GM23338 (cell line): ENCODE results near the gene OOSP4A. TPM values are rescaled to one million over a fixed set of nuclear protein-coding genes. Genes with fewer than 3 reads are reported as not detected.

Experiments used
- ATAC-seq: fragments of 200-7000 bp; cut with Tn5 transposase; 3 replicates; pipeline ENCODE4 v1.9.1; 2020
- DNase-seq: peaks from one replicate; pipeline ENCODE4 v3.0.0-alpha.2; 2015; ENCODE audit warnings: low spot score
- H2AFZ ChIP-seq: fragments of 200-600 bp; sonication (generic); 2 replicates; pipeline ENCODE4 v1.8.0; 2016; ENCODE audit warnings: antibody characterized with exemption, mild to moderate bottlenecking, moderate library complexity
- H3F3A ChIP-seq: fragments of 200-600 bp; sonication (generic); replicated peaks from 2 replicates; pipeline ENCODE4 v1.8.0; 2017; ENCODE audit warnings: antibody characterized with exemption, mixed run types, low read depth
- H3K27ac ChIP-seq: fragments of 200-600 bp; sonication (generic); 2 replicates; pipeline ENCODE4 v1.6.1; 2016; ENCODE audit warnings: low read depth
- H3K27me3 ChIP-seq: fragments of 200-600 bp; sonication (generic); 2 replicates; pipeline ENCODE4 v1.8.0; 2016; ENCODE audit warnings: mild to moderate bottlenecking, mixed run types, moderate library complexity; ENCODE audit not compliant: insufficient read depth
- H3K36me3 ChIP-seq: fragments of 200-600 bp; sonication (generic); 2 replicates; pipeline ENCODE4 v1.8.0; 2016; ENCODE audit warnings: mild to moderate bottlenecking; ENCODE audit not compliant: insufficient read depth
- H3K4me1 ChIP-seq: fragments of 200-600 bp; sonication (generic); 2 replicates; pipeline ENCODE4 v1.8.0; 2016; ENCODE audit warnings: mild to moderate bottlenecking, moderate library complexity; ENCODE audit not compliant: insufficient read depth
- H3K4me2 ChIP-seq: fragments of 200-600 bp; sonication (generic); 2 replicates; pipeline ENCODE4 v1.7.1; 2017; ENCODE audit warnings: mixed run types
- H3K4me3 ChIP-seq: fragments of 200-600 bp; sonication (generic); 2 replicates; pipeline ENCODE4 v1.6.1; 2016; ENCODE audit warnings: mixed run types
- H3K79me2 ChIP-seq: fragments of 200-600 bp; sonication (generic); replicated peaks from 2 replicates; pipeline ENCODE4 v1.8.0; 2017; ENCODE audit warnings: mild to moderate bottlenecking; ENCODE audit not compliant: insufficient read depth
- H3K9me2 ChIP-seq: fragments of 200-600 bp; sonication (generic); 2 replicates; pipeline ENCODE4 v1.8.0; 2017; ENCODE audit not compliant: insufficient read depth
- H4K20me1 ChIP-seq: fragments of 200-600 bp; sonication (generic); replicated peaks from 2 replicates; pipeline ENCODE4 v1.8.0; 2017; ENCODE audit warnings: mild to moderate bottlenecking; ENCODE audit not compliant: insufficient read depth
- H3K27ac Mint-ChIP-seq: 2 replicates; pipeline ENCODE4 v1.8.0; 2020; ENCODE audit warnings: inconsistent platforms, mild to moderate bottlenecking, moderate library complexity, mixed read lengths
- H3K27me3 Mint-ChIP-seq: 3 replicates; pipeline ENCODE4 v1.8.0; 2022; ENCODE audit warnings: low read depth, mild to moderate bottlenecking, moderate library complexity, mixed read lengths, inconsistent platforms; ENCODE audit not compliant: insufficient read depth, poor library complexity
- H3K36me3 Mint-ChIP-seq: 3 replicates; pipeline ENCODE4 v1.8.0; 2021; ENCODE audit warnings: low read depth, mild to moderate bottlenecking, inconsistent platforms, moderate library complexity, mixed read lengths
- H3K4me1 Mint-ChIP-seq: 3 replicates; pipeline ENCODE4 v1.8.0; 2020; ENCODE audit warnings: mild to moderate bottlenecking, inconsistent platforms, mixed read lengths
- H3K4me3 Mint-ChIP-seq: 3 replicates; pipeline ENCODE4 v1.8.0; 2021; ENCODE audit warnings: moderate library complexity, mild to moderate bottlenecking, inconsistent platforms, mixed read lengths
- H3K9me3 Mint-ChIP-seq: 3 replicates; pipeline ENCODE4 v1.8.0; 2020; ENCODE audit warnings: moderate library complexity, mild to moderate bottlenecking, inconsistent platforms, mixed read lengths
- EZH2 ChIP-seq: fragments of 200-600 bp; sonication (generic); IDR thresholded peaks from one replicate; pipeline ENCODE4 v1.8.0; 2017; ENCODE audit warnings: antibody characterized with exemption, mild to moderate bottlenecking, low read depth; ENCODE audit not compliant: unreplicated experiment
- EZH2phosphoT487 ChIP-seq: fragments of 200-600 bp; sonication (generic); IDR thresholded peaks from one replicate; pipeline ENCODE4 v1.8.1; 2018; ENCODE audit warnings: antibody characterized with exemption; ENCODE audit not compliant: unreplicated experiment
- ZNF114 ChIP-seq: fragments of 250-450 bp; sonication (Bioruptor Pico); IDR thresholded peaks from 2 replicates; pipeline ENCODE4 v1.5.0; 2020; ENCODE audit warnings: mild to moderate bottlenecking, moderate library complexity
- polyA plus RNA-seq: library from polyadenylated mRNA; unstranded; fragments of >200 nt; fragmentation: Nextera tagmentation; extraction: Ambion mirVana; gene quantifications from 2 replicates; pipeline ENCODE4 v1.2.1, GENCODE V29; 2016
- total RNA-seq: library from RNA; depleted of rRNA; stranded (reverse); fragments of >200 nt; shearing (Covaris generic); gene quantifications from 2 replicates; pipeline ENCODE4 v1.2.3, GENCODE V29; 2014
- TF ChIP-seq, protein P1 (sequence below): fragments of 250-450 bp; sonication (Bioruptor Pico); IDR thresholded peaks from 2 replicates; pipeline ENCODE4 v1.5.0; 2020; ENCODE audit warnings: mild to moderate bottlenecking, moderate library complexity
- TF ChIP-seq, protein P2 (sequence below): IDR thresholded peaks from 2 replicates; pipeline ENCODE4 v1.6.1; 2016; ENCODE audit warnings: antibody characterized with exemption
- TF ChIP-seq, protein P3 (sequence below), 2 experiments: fragments of 200-600 bp in 1 of 2; sonication (generic) in 1 of 2; conservative IDR thresholded peaks; 2 replicates each; pipeline versions ENCODE4 v1.5.1 to v1.6.1; 2016 to 2017; ENCODE audit warnings: antibody characterized with exemption in 2 of 2, low read depth in 2 of 2, mild to moderate bottlenecking in 2 of 2, moderate library complexity in 1 of 2

OOSP4A gene
- total and polyA plus RNA-seq, 2 experiments from 2014 or later: not detected

DNA sequence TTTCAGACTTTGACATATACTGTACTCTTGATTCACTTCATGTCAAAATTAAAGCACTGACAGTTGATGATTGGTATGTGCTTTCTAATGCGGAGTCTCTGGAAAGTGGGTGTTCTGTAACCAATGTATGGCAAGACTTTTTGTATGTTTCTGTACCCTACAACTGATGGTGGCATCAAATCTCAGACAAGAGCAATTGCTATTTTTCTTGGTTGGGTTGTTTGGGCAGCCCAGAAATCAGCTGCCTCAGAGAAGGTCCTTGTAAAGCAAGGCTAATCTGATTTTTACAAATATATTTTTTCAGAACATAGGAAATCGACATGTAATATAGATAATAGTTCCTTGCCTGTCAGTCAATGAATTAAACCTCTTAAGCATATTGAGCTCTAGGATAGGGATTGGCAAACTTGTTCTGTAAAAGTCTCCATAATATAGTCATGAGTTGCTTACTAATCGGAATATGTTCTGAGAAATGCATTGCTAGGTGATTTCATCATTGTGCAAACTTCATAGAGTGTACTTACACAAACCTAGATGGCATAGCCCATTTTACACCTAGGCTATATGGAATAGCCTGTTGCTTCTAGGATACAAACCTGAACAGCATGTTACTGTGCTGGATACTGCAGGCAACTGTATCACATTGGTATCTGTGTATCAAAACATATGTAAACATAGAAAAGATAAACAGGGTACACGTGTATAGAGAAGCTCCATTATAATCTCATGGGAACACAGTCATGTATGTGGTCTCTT, 10.2 kb upstream of the OOSP4A start:
- no peak for TF ChIP-seq EZH2phosphoT487
- TF ChIP-seq, protein P1, sequence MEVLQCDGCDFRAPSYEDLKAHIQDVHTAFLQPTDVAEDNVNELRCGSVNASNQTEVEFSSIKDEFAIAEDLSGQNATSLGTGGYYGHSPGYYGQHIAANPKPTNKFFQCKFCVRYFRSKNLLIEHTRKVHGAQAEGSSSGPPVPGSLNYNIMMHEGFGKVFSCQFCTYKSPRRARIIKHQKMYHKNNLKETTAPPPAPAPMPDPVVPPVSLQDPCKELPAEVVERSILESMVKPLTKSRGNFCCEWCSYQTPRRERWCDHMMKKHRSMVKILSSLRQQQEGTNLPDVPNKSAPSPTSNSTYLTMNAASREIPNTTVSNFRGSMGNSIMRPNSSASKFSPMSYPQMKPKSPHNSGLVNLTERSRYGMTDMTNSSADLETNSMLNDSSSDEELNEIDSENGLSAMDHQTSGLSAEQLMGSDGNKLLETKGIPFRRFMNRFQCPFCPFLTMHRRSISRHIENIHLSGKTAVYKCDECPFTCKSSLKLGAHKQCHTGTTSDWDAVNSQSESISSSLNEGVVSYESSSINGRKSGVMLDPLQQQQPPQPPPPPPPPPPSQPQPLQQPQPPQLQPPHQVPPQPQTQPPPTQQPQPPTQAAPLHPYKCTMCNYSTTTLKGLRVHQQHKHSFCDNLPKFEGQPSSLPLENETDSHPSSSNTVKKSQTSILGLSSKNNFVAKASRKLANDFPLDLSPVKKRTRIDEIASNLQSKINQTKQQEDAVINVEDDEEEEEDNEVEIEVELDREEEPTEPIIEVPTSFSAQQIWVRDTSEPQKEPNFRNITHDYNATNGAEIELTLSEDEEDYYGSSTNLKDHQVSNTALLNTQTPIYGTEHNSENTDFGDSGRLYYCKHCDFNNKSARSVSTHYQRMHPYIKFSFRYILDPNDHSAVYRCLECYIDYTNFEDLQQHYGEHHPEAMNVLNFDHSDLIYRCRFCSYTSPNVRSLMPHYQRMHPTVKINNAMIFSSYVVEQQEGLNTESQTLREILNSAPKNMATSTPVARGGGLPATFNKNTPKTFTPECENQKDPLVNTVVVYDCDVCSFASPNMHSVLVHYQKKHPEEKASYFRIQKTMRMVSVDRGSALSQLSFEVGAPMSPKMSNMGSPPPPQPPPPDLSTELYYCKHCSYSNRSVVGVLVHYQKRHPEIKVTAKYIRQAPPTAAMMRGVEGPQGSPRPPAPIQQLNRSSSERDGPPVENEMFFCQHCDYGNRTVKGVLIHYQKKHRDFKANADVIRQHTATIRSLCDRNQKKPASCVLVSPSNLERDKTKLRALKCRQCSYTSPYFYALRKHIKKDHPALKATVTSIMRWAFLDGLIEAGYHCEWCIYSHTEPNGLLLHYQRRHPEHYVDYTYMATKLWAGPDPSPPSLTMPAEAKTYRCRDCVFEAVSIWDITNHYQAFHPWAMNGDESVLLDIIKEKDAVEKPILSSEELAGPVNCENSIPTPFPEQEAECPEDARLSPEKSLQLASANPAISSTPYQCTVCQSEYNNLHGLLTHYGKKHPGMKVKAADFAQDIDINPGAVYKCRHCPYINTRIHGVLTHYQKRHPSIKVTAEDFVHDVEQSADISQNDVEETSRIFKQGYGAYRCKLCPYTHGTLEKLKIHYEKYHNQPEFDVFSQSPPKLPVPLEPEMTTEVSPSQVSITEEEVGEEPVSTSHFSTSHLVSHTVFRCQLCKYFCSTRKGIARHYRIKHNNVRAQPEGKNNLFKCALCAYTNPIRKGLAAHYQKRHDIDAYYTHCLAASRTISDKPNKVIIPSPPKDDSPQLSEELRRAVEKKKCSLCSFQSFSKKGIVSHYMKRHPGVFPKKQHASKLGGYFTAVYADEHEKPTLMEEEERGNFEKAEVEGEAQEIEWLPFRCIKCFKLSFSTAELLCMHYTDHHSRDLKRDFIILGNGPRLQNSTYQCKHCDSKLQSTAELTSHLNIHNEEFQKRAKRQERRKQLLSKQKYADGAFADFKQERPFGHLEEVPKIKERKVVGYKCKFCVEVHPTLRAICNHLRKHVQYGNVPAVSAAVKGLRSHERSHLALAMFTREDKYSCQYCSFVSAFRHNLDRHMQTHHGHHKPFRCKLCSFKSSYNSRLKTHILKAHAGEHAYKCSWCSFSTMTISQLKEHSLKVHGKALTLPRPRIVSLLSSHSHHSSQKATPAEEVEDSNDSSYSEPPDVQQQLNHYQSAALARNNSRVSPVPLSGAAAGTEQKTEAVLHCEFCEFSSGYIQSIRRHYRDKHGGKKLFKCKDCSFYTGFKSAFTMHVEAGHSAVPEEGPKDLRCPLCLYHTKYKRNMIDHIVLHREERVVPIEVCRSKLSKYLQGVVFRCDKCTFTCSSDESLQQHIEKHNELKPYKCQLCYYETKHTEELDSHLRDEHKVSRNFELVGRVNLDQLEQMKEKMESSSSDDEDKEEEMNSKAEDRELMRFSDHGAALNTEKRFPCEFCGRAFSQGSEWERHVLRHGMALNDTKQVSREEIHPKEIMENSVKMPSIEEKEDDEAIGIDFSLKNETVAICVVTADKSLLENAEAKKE (CRISPR knock-in tag): no peak
- H3K27ac ChIP-seq: no peak overlapping the region
- H2AFZ ChIP-seq: no peak overlapping the region
- no peak overlapping the region for H3K4me2 ChIP-seq
- H3K4me3 ChIP-seq: no peak overlapping the region
- H3K36me3 ChIP-seq: no peaks in the 10 kb centered on the region
- Mint-ChIP-seq H3K27ac (no peak overlapping the region), H3K4me1 (no peaks in the 10 kb centered on the region), H3K36me3 (no peaks in the 10 kb centered on the region), H3K4me3 (no peak overlapping the region), H3K27me3 (no peaks in the 10 kb centered on the region), H3K9me3 (no peaks in the 10 kb centered on the region)
- H3F3A ChIP-seq: no peaks in the 10 kb centered on the region
- DNase-seq: no peak
- H4K20me1 ChIP-seq: no peaks in the 10 kb centered on the region
- H3K27me3 ChIP-seq: no peaks in the 10 kb centered on the region
- no peaks in the 10 kb centered on the region for H3K9me2 ChIP-seq
- no peaks in the 10 kb centered on the region for H3K4me1 ChIP-seq
- H3K79me2 ChIP-seq: no peaks in the 10 kb centered on the region
- ATAC-seq: no peak

DNA sequence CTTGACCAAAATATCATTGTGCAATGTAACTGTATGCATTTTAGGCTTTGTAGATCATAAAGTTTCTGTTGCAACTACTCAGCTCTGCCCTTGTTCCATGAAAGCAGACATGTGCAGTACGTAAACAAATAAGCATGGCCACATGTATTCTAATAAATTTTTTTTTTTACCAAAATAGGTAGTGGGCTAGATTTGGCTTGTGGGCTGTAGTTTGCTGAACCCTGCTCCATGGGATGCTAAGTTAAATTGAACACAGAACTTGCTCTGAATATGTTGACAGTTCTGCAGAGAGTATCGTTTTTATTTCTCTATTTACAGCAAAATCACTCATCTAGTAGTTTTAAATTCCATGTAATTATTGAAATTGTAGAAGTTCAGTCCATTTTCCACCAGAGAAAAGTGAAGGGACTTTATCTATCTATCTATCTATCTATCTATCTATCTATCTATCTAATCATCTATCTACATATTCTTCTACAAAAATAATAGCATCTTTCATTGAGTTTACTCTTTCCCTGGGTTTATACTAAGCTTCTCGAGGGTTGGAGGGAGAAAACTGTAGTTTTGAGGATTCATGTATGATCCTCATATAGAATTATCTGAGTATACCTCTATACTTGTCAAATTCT, 9.5 kb upstream of the OOSP4A start:
- no peak for ATAC-seq
- H3K36me3 ChIP-seq: no peaks in the 10 kb centered on the region
- no peaks in the 10 kb centered on the region for H3K9me2 ChIP-seq
- no peak overlapping the region for H3K4me3 Mint-ChIP-seq
- no peaks in the 10 kb centered on the region for H4K20me1 ChIP-seq
- TF ChIP-seq, protein P2, sequence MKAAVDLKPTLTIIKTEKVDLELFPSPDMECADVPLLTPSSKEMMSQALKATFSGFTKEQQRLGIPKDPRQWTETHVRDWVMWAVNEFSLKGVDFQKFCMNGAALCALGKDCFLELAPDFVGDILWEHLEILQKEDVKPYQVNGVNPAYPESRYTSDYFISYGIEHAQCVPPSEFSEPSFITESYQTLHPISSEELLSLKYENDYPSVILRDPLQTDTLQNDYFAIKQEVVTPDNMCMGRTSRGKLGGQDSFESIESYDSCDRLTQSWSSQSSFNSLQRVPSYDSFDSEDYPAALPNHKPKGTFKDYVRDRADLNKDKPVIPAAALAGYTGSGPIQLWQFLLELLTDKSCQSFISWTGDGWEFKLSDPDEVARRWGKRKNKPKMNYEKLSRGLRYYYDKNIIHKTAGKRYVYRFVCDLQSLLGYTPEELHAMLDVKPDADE: no peak
- TF ChIP-seq, protein P3, sequence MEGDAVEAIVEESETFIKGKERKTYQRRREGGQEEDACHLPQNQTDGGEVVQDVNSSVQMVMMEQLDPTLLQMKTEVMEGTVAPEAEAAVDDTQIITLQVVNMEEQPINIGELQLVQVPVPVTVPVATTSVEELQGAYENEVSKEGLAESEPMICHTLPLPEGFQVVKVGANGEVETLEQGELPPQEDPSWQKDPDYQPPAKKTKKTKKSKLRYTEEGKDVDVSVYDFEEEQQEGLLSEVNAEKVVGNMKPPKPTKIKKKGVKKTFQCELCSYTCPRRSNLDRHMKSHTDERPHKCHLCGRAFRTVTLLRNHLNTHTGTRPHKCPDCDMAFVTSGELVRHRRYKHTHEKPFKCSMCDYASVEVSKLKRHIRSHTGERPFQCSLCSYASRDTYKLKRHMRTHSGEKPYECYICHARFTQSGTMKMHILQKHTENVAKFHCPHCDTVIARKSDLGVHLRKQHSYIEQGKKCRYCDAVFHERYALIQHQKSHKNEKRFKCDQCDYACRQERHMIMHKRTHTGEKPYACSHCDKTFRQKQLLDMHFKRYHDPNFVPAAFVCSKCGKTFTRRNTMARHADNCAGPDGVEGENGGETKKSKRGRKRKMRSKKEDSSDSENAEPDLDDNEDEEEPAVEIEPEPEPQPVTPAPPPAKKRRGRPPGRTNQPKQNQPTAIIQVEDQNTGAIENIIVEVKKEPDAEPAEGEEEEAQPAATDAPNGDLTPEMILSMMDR (conservative IDR thresholded peaks at IDR 0.05; ENCODE audit: low read depth in 2 of 2): no peak
- no peak for TF ChIP-seq ZNF114
- TF ChIP-seq EZH2: no peak
- H3K27ac ChIP-seq: no peak overlapping the region
- no peak overlapping the region for H3K4me2 ChIP-seq
- H3K27ac Mint-ChIP-seq: no peak overlapping the region
- H3K4me1 Mint-ChIP-seq: no peaks in the 10 kb centered on the region
- no peaks in the 10 kb centered on the region for H3K27me3 Mint-ChIP-seq
- no peaks in the 10 kb centered on the region for H3K79me2 ChIP-seq
- no peaks in the 10 kb centered on the region for H3K4me1 ChIP-seq
- H3K4me3 ChIP-seq: no peak overlapping the region
- no peaks in the 10 kb centered on the region for H3K27me3 ChIP-seq
- DNase-seq: no peak
- H2AFZ ChIP-seq: no peak overlapping the region
- no peaks in the 10 kb centered on the region for H3F3A ChIP-seq
- H3K9me3 Mint-ChIP-seq: no peaks in the 10 kb centered on the region
- no peaks in the 10 kb centered on the region for H3K36me3 Mint-ChIP-seq
